Caco-2 (cell line): ENCODE measurements around the gene NEMP1. TPM values are rescaled to one million over a fixed set of nuclear protein-coding genes. Genes with fewer than 3 reads are reported as not detected.

Source experiments
- BruUV-seq: library from RNA; stranded (reverse); fragments of 400-500 nt; replicated peaks from 2 replicates; lab custom pipeline; 2021; lab: Mats Ljungman, UMichigan
- CTCF ChIA-PET: fragments of 300-600 bp; sonication (Branson Sonifier 250); formaldehyde crosslinking; loops from one replicate; lab custom pipeline; 2022; ENCODE audit warnings: antibody characterized with exemption; lab: Charles Lee
- POLR2A ChIA-PET: fragments of 300-600 bp; sonication (Branson Sonifier 250); formaldehyde crosslinking; loops from one replicate; lab custom pipeline; 2022; ENCODE audit warnings: antibody characterized with exemption; lab: Charles Lee
- DNase-seq, 2 experiments: peaks; one replicate each; pipeline versions ENCODE4 v3.0.0 to v3.0.0-alpha.2; 2020 to 2022
- H3K27me3 ChIP-seq: replicated peaks from 2 replicates; pipeline ENCODE4 v1.6.0; 2011; ENCODE audit warnings: low read length; ENCODE audit not compliant: control insufficient read depth, insufficient read depth
- H3K36me3 ChIP-seq: 2 replicates; pipeline ENCODE4 v1.5.1; 2011; ENCODE audit warnings: low read length; ENCODE audit not compliant: control insufficient read depth, insufficient read depth
- H3K4me1 ChIP-seq: fragments of 250-450 bp; sonication (Bioruptor Pico); 2 replicates; pipeline ENCODE4 v1.5.1; 2020; ENCODE audit warnings: mild to moderate bottlenecking
- H3K4me3 ChIP-seq: 2 replicates; pipeline ENCODE4 v1.5.1; 2011; ENCODE audit warnings: low read depth, mild to moderate bottlenecking, control low read depth, low read length
- H3K9me3 ChIP-seq: fragments of 250-450 bp; sonication (Bioruptor Pico); 2 replicates; pipeline ENCODE4 v1.5.1; 2020; ENCODE audit warnings: mild to moderate bottlenecking, moderate library complexity
- H3K27ac Mint-ChIP-seq: one replicate; pipeline ENCODE4 v1.8.0; 2022; ENCODE audit warnings: mixed read lengths; ENCODE audit not compliant: unreplicated experiment
- H3K27me3 Mint-ChIP-seq: one replicate; pipeline ENCODE4 v1.8.0; 2022; ENCODE audit warnings: mixed read lengths; ENCODE audit not compliant: insufficient read depth, unreplicated experiment
- H3K36me3 Mint-ChIP-seq: one replicate; pipeline ENCODE4 v1.8.0; 2022; ENCODE audit warnings: mild to moderate bottlenecking, mixed read lengths; ENCODE audit not compliant: insufficient read depth, unreplicated experiment
- H3K4me1 Mint-ChIP-seq: one replicate; pipeline ENCODE4 v1.8.0; 2022; ENCODE audit warnings: low read depth, mixed read lengths; ENCODE audit not compliant: unreplicated experiment
- H3K4me3 Mint-ChIP-seq: one replicate; pipeline ENCODE4 v1.8.0; 2022; ENCODE audit warnings: mild to moderate bottlenecking, moderate library complexity, mixed read lengths; ENCODE audit not compliant: unreplicated experiment
- H3K9me3 Mint-ChIP-seq: one replicate; pipeline ENCODE4 v1.8.0; 2022; ENCODE audit warnings: mixed read lengths; ENCODE audit not compliant: unreplicated experiment
- CTCF ChIP-seq, 2 experiments: fragments of 200-600 bp in 1 of 2; IDR thresholded peaks; 1 replicate in 1 of 2; 2 replicates in 1 of 2; pipeline versions ENCODE4 v1.5.1 to v1.8.0; 2011 to 2022; ENCODE audit warnings: antibody characterized with exemption in 1 of 2, control low read depth in 1 of 2, inconsistent platforms in 1 of 2, low read depth in 1 of 2, low read length in 1 of 2, mild to moderate bottlenecking in 1 of 2, moderate library complexity in 1 of 2; ENCODE audit not compliant: insufficient read depth in 1 of 2, severe bottlenecking in 1 of 2, unreplicated experiment in 1 of 2
- intact Hi-C: fragments of 100-400 bp; cut with micrococcal nuclease; formaldehyde crosslinking; loops from one replicate; pipeline ENCODE4 v1.10.0; 2022; ENCODE audit not compliant: unreplicated experiment
- total RNA-seq: library from RNA; stranded (reverse); gene quantifications from 2 replicates; pipeline ENCODE4 v1.2.3, GENCODE V29; 2022

Gene NEMP1
- total RNA-seq, 1 experiment from 2014 or later = 40.1 TPM

- no peaks in the 10 kb centered on the region for H3K9me3 Mint-ChIP-seq
- ChIA-PET POLR2A (no interaction called here), CTCF (interaction anchor here (0.6 to 1.6 kb wide), 3 partner anchors 12 to 77 kb away, joined by 3 to 8 read pairs (median 4); no protein-coding TSS in a partner anchor)
- no peak for DNase-seq
- no peak overlapping the region for H3K27ac Mint-ChIP-seq
- no peaks in the 10 kb centered on the region for H3K36me3 Mint-ChIP-seq
- H3K4me1 Mint-ChIP-seq = peaks cover 28% of the 10 kb centered on the region
- H3K4me1 ChIP-seq = peaks cover 22% of the 10 kb centered on the region
- intact Hi-C loops = no loop called here
- no peaks in the 10 kb centered on the region for H3K9me3 ChIP-seq
- no TSS peak for BruUV-seq
- TF ChIP-seq CTCF (IDR thresholded peaks at IDR 0.05; ENCODE audit: insufficient read depth in 1 of 2, low read depth in 1 of 2, low read length in 1 of 2, severe bottlenecking in 1 of 2, unreplicated experiment in 1 of 2) = no peak
- H3K36me3 ChIP-seq = peaks cover 5% of the 10 kb centered on the region; the same call in 1 of the 2 replicates
- no peaks in the 10 kb centered on the region for H3K27me3 ChIP-seq
- H3K27me3 Mint-ChIP-seq = no peaks in the 10 kb centered on the region
- H3K4me3 Mint-ChIP-seq = no peak overlapping the region
- no peak overlapping the region for H3K4me3 ChIP-seq
Measured at GRCh38 chr12:57051011-57051410, 27.6 kb downstream of the NEMP1 start.

GRCh38 chr12:57049890-57050289 is 28.7 kb downstream of the NEMP1 start, which contains the start of gene MYO1A:
Gene MYO1A, minus strand, starts transcription at chr12:57050129. Its CDS starts 1,806 bp downstream, at chr12:57048323.
- Histone ChIP-seq H3K9me3 (no peaks in the 10 kb centered on the region), H3K36me3 (peaks cover 5% of the 10 kb centered on the region; the same call in 1 of the 2 replicates), H3K4me3 (peak within 1 kb of the TSS; percentile 25), H3K27me3 (no peaks in the 10 kb centered on the region), H3K4me1 (peaks cover 22% of the 10 kb centered on the region)
- H3K4me1 Mint-ChIP-seq = peaks cover 28% of the 10 kb centered on the region
- no peaks in the 10 kb centered on the region for H3K36me3 Mint-ChIP-seq
- peak within 1 kb of the TSS; percentile 57 for H3K4me3 Mint-ChIP-seq
- H3K9me3 Mint-ChIP-seq = no peaks in the 10 kb centered on the region
- ChIA-PET POLR2A (interaction anchor here (0.8 kb wide), 1 partner anchor 32 kb away, joined by 12 read pairs; no protein-coding TSS in a partner anchor), CTCF (interaction anchor here (0.6 to 1.7 kb wide), 4 partner anchors 19 to 48 kb away, joined by 3 to 8 read pairs (median 4); no protein-coding TSS in a partner anchor)
- intact Hi-C loops = no loop called here
- peak within 1 kb of the TSS; percentile 27 for H3K27ac Mint-ChIP-seq
- TF ChIP-seq CTCF (IDR thresholded peaks at IDR 0.05; ENCODE audit: insufficient read depth in 1 of 2, low read depth in 1 of 2, low read length in 1 of 2, severe bottlenecking in 1 of 2, unreplicated experiment in 1 of 2) = no peak
- peak; percentile 49 to 57 for DNase-seq
- no TSS peak for BruUV-seq
- no peaks in the 10 kb centered on the region for H3K27me3 Mint-ChIP-seq

GRCh38 chr12:57049119-57049446 is 29.5 kb downstream of the NEMP1 start:
- H3K27ac Mint-ChIP-seq = peak overlapping the region; percentile 27
- no peaks in the 10 kb centered on the region for H3K36me3 Mint-ChIP-seq
- peak overlapping the region; percentile 57 for H3K4me3 Mint-ChIP-seq
- peaks cover 22% of the 10 kb centered on the region for H3K4me1 ChIP-seq
- peaks cover 5% of the 10 kb centered on the region; the same call in 1 of the 2 replicates for H3K36me3 ChIP-seq
- CTCF ChIA-PET = interaction anchor here (0.6 to 1.7 kb wide), 2 partner anchors 18 to 54 kb away, joined by 3 to 5 read pairs; no protein-coding TSS in a partner anchor
- BruUV-seq = TSS peak; percentile 17
- H3K9me3 Mint-ChIP-seq = no peaks in the 10 kb centered on the region
- intact Hi-C loops = no loop called here
- DNase-seq = no peak
- H3K9me3 ChIP-seq = no peaks in the 10 kb centered on the region
- no peaks in the 10 kb centered on the region for H3K27me3 ChIP-seq
- POLR2A ChIA-PET = no interaction called here
- H3K27me3 Mint-ChIP-seq = no peaks in the 10 kb centered on the region
- H3K4me1 Mint-ChIP-seq = peaks cover 28% of the 10 kb centered on the region
- no peak for TF ChIP-seq CTCF (IDR thresholded peaks at IDR 0.05; ENCODE audit: insufficient read depth in 1 of 2, low read depth in 1 of 2, low read length in 1 of 2, severe bottlenecking in 1 of 2, unreplicated experiment in 1 of 2)
- H3K4me3 ChIP-seq = peak overlapping the region; percentile 25
